ENCODE data around the gene ZNRF1.

Gene ZNRF1

GRCh38 chr16:75062135-75062975, 63.5 kb downstream of the ZNRF1 start:
- no peak for DNase-seq (ENCODE audit: low read depth)

GRCh38 chr16:75062976-75063346, 64.1 kb downstream of the ZNRF1 start:
- DNase-seq (ENCODE audit: low read depth), result no peak

- DNase-seq (ENCODE audit: low read depth), result no peak
These were observed 64.8 kb downstream of the ZNRF1 start for GRCh38 chr16:75063549-75064088.

GRCh38 chr16:75064403-75065148, 65.8 kb downstream of the ZNRF1 start:
- no peak for DNase-seq (ENCODE audit: low read depth)

GRCh38 chr16:75065149-75065505, 66.3 kb downstream of the ZNRF1 start:
- no peak for DNase-seq (ENCODE audit: low read depth)

GRCh38 chr16:75065521-75066149, 66.8 kb downstream of the ZNRF1 start:
- no peak for DNase-seq (ENCODE audit: low read depth)

- DNase-seq (ENCODE audit: low read depth), result no peak
These were observed 68.1 kb downstream of the ZNRF1 start for GRCh38 chr16:75066861-75067447.

- DNase-seq (ENCODE audit: low read depth), result no peak
These were observed 69.5 kb downstream of the ZNRF1 start for GRCh38 chr16:75068085-75069031.

GRCh38 chr16:75070012-75070841, 71.4 kb downstream of the ZNRF1 start:
- DNase-seq (ENCODE audit: low read depth), result no peak

GRCh38 chr16:75071621-75072020, 72.8 kb downstream of the ZNRF1 start:
- DNase-seq (ENCODE audit: low read depth), result no peak

GRCh38 chr16:75072239-75072947, 73.6 kb downstream of the ZNRF1 start:
- DNase-seq (ENCODE audit: low read depth), result no peak

- DNase-seq (ENCODE audit: low read depth), result no peak
These were observed 74.9 kb downstream of the ZNRF1 start for GRCh38 chr16:75073545-75074303.

GRCh38 chr16:75074304-75074793, 75.5 kb downstream of the ZNRF1 start:
- DNase-seq (ENCODE audit: low read depth), result no peak

- DNase-seq (ENCODE audit: low read depth), result no peak
These were observed 76.3 kb downstream of the ZNRF1 start for GRCh38 chr16:75074920-75075687.

- DNase-seq (ENCODE audit: low read depth), result no peak
These were observed 77.0 kb downstream of the ZNRF1 start for GRCh38 chr16:75075688-75076268.

GRCh38 chr16:75078886-75079285, 80.1 kb downstream of the ZNRF1 start:
- DNase-seq (ENCODE audit: low read depth), result no peak

GRCh38 chr16:75079346-75079926, 80.6 kb downstream of the ZNRF1 start:
- DNase-seq (ENCODE audit: low read depth), result no peak

Data from GM04504 (cell line).